Breast epithelium (tissue), 4 donors: ENCODE measurements around the gene AXIN2. TPM values are rescaled to one million over a fixed set of nuclear protein-coding genes. Genes with fewer than 3 reads are reported as not detected.

Experiments used
- DNase-seq, 2 donors: peaks; one replicate each; pipeline ENCODE4 v3.0.0-alpha.2; 2019; ENCODE audit warnings: low spot score in 2 of 2
- H3K27ac ChIP-seq, 2 donors: fragments of 200-600 bp; sonication (generic) in 1 of 2; one replicate each; pipeline ENCODE4 v1.5.1; 2016 to 2019; ENCODE audit warnings: mild to moderate bottlenecking in 1 of 2
- H3K27me3 ChIP-seq, 2 donors: fragments of 200-600 bp; sonication (generic) in 1 of 2; one replicate each; pipeline versions ENCODE4 v1.5.1 to v1.6.0; 2017 to 2019; ENCODE audit warnings: control low read depth in 1 of 2, mild to moderate bottlenecking in 1 of 2
- H3K36me3 ChIP-seq: fragments of 200-600 bp; one replicate; pipeline ENCODE4 v1.5.1; 2019
- H3K4me1 ChIP-seq, 2 donors: fragments of 200-600 bp; sonication (generic); one replicate each; pipeline ENCODE4 v1.5.1; 2016 to 2019; ENCODE audit warnings: control low read depth in 1 of 2
- H3K4me3 ChIP-seq, 3 donors: fragments of 200-600 bp; sonication (generic); 1 replicate in 2 of 3; 2 replicates in 1 of 3; pipeline ENCODE4 v1.5.1; 2016 to 2019; ENCODE audit warnings: mild to moderate bottlenecking in 3 of 3, moderate library complexity in 2 of 3
- H3K9me3 ChIP-seq, 2 donors: fragments of 200-600 bp; sonication (generic) in 1 of 2; one replicate each; pipeline ENCODE4 v1.5.1; 2016 to 2019; ENCODE audit warnings: control low read depth in 1 of 2
- CTCF ChIP-seq, 3 donors: fragments of 450-650 bp; IDR thresholded peaks; one replicate each; pipeline ENCODE4 v1.5.1; 2016 to 2017; ENCODE audit warnings: antibody characterized with exemption in 3 of 3, mild to moderate bottlenecking in 3 of 3, moderate library complexity in 3 of 3
- POLR2A ChIP-seq: fragments of 450-650 bp; IDR thresholded peaks from one replicate; pipeline ENCODE4 v1.6.1; 2016; ENCODE audit warnings: antibody characterized with exemption, mild to moderate bottlenecking, moderate library complexity
- POLR2AphosphoS5 ChIP-seq, 3 donors: sonication (generic); formaldehyde crosslinking; IDR thresholded peaks; one replicate each; pipeline ENCODE4 v1.6.1; 2017; ENCODE audit warnings: antibody characterized with exemption in 3 of 3
- intact Hi-C: fragments of 100-400 bp; cut with DNase I; formaldehyde crosslinking; loops from one replicate; pipeline ENCODE4 v1.15.1; 2023; ENCODE audit warnings: low total_unique reads
- total RNA-seq, 3 donors: library from RNA; depleted of rRNA; stranded (reverse); fragments of >200 nt; gene quantifications; one replicate each; pipeline ENCODE4 v1.1.0, GENCODE V29; 2016

Gene AXIN2
- total RNA-seq, 3 donors from 2014 or later: 8.3 to 13.1 (median 10.5) TPM

GRCh38 chr17:65553646-65554552, 7.5 kb downstream of the AXIN2 start:
- peaks cover 0 to 5% of the 10 kb centered on the region in 2 donors for H3K4me1 ChIP-seq
- no peak for DNase-seq
- intact Hi-C loops: no loop called here
- peak overlapping the region in 1 of 2 donors; percentile 53 for H3K27ac ChIP-seq
- no peaks in the 10 kb centered on the region for H3K36me3 ChIP-seq
- TF ChIP-seq POLR2A (no peak), CTCF (IDR thresholded peaks at IDR 0.05) (no peak), POLR2AphosphoS5 (IDR thresholded peaks at IDR 0.05) (no peak)
- no peaks in the 10 kb centered on the region for H3K27me3 ChIP-seq
- no peaks in the 10 kb centered on the region for H3K9me3 ChIP-seq
- H3K4me3 ChIP-seq: peak overlapping the region in 1 of 3 donors; percentile 6

GRCh38 chr17:65553009-65553645, 8.3 kb downstream of the AXIN2 start:
- peaks cover 0 to 5% of the 10 kb centered on the region in 2 donors for H3K4me1 ChIP-seq
- DNase-seq: no peak
- H3K4me3 ChIP-seq: peak overlapping the region in 1 of 3 donors; percentile 6
- H3K27me3 ChIP-seq: no peaks in the 10 kb centered on the region
- peak overlapping the region in 1 of 2 donors; percentile 53 for H3K27ac ChIP-seq
- H3K36me3 ChIP-seq: no peaks in the 10 kb centered on the region
- intact Hi-C loops: no loop called here
- H3K9me3 ChIP-seq: no peaks in the 10 kb centered on the region
- TF ChIP-seq CTCF (IDR thresholded peaks at IDR 0.05): no peak
- no peak for TF ChIP-seq POLR2A
- no peak for TF ChIP-seq POLR2AphosphoS5 (IDR thresholded peaks at IDR 0.05)

- no peak for DNase-seq
- intact Hi-C loops: no loop called here
- no peaks in the 10 kb centered on the region for H3K36me3 ChIP-seq
- no peaks in the 10 kb centered on the region for H3K9me3 ChIP-seq
- H3K27me3 ChIP-seq: no peaks in the 10 kb centered on the region
- H3K4me1 ChIP-seq: peaks cover 0 to 5% of the 10 kb centered on the region in 2 donors
- peak overlapping the region in 1 of 2 donors; percentile 1 for H3K27ac ChIP-seq
- no peak overlapping the region for H3K4me3 ChIP-seq
- TF ChIP-seq POLR2A: no peak
- TF ChIP-seq CTCF (IDR thresholded peaks at IDR 0.05): no peak
- no peak for TF ChIP-seq POLR2AphosphoS5 (IDR thresholded peaks at IDR 0.05)
Measured at GRCh38 chr17:65552214-65552613, 9.2 kb downstream of the AXIN2 start.

- intact Hi-C loops: no loop called here
- no peaks in the 10 kb centered on the region for H3K36me3 ChIP-seq
- no peaks in the 10 kb centered on the region for H3K27me3 ChIP-seq
- no peak overlapping the region for H3K4me3 ChIP-seq
- H3K4me1 ChIP-seq: peaks cover 0 to 5% of the 10 kb centered on the region in 2 donors
- peak overlapping the region in 1 of 2 donors; percentile 1 for H3K27ac ChIP-seq
- DNase-seq: no peak
- no peaks in the 10 kb centered on the region for H3K9me3 ChIP-seq
- TF ChIP-seq POLR2A (no peak), POLR2AphosphoS5 (IDR thresholded peaks at IDR 0.05) (no peak), CTCF (IDR thresholded peaks at IDR 0.05) (no peak)
Measured at GRCh38 chr17:65551267-65552040, 10.0 kb downstream of the AXIN2 start.
